ENCODE measurements around the gene STRBP.

DNA sequence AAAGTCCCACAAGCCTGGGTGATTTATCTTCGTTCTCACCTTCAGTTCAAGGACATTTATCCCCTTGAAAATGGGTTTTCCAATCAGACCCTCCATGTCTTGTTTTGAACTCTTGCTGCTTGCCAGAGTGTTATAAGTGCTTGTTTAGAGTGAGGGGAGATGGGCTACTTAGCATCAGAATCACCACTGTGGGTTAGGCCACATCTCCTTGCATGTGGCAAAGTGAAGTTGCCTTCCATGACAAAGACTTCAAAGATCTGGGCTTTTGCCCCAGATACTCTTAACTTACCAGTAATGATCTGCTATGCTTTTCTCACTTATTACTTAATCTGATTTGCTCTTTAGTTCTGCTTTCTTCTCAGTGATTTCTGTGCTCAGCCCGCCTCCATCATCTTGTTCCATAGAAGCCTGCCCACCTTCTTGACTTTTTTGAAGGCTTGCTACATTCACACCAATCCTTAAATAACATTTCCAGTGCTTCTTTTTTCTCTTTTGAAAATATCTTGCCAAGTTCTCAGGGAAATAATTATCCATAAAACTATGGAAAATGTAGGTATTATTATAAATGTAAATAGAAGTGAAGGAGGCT is 195.9 kb downstream of the STRBP start:
- TF ChIP-seq CBFA2T2 (conservative IDR thresholded peaks at IDR 0.05) (no peak), GABPA (tag; conservative IDR thresholded peaks at IDR 0.05; ENCODE audit: low read depth) (no peak), TCF7 (IDR thresholded peaks at IDR 0.05; ENCODE audit: borderline replicate concordance) (no peak), ATF4 (CRISPR knock-in tag; IDR thresholded peaks at IDR 0.05) (no peak), RAD21 (CRISPR knock-in tag; conservative IDR thresholded peaks at IDR 0.05 in 1 of 2, IDR thresholded peaks at IDR 0.05 in 1 of 2) (no peak), ELF1 (tag; IDR thresholded peaks at IDR 0.05) (no peak), POLR2A (conservative IDR thresholded peaks at IDR 0.05) (no peak), BRF1 (IDR thresholded peaks at IDR 0.05; ENCODE audit: borderline replicate concordance, extremely low read depth, insufficient read length) (no peak), CXXC5 (CRISPR knock-in tag; IDR thresholded peaks at IDR 0.05) (no peak), SMC3 (conservative IDR thresholded peaks at IDR 0.05; ENCODE audit: insufficient read depth, low read depth, low read length) (no peak)
- TF ChIP-seq, protein P1, sequence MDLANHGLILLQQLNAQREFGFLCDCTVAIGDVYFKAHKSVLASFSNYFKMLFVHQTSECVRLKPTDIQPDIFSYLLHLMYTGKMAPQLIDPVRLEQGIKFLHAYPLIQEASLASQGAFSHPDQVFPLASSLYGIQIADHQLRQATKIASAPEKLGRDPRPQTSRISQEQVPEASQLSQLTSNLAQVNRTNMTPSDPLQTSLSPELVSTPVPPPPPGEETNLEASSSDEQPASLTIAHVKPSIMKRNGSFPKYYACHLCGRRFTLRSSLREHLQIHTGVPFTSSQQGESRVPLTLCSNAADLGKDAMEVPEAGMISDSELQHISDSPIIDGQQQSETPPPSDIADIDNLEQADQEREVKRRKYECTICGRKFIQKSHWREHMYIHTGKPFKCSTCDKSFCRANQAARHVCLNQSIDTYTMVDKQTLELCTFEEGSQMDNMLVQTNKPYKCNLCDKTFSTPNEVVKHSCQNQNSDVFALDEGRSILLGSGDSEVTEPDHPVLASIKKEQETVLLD (IDR thresholded peaks at IDR 0.05): no peak

Data from K562 (cell line).